NCI-H1417 (cell line): ENCODE measurements around the gene ATF3.

Experiments
- DNase-seq, 3 experiments: peaks; one replicate each; lab custom pipeline; 2025; lab: John Stamatoyannopoulos, UW

ATF3 gene

GRCh38 chr1:212651521-212651920 is 43.0 kb downstream of the ATF3 start:
- DNase-seq = no peak

DNA sequence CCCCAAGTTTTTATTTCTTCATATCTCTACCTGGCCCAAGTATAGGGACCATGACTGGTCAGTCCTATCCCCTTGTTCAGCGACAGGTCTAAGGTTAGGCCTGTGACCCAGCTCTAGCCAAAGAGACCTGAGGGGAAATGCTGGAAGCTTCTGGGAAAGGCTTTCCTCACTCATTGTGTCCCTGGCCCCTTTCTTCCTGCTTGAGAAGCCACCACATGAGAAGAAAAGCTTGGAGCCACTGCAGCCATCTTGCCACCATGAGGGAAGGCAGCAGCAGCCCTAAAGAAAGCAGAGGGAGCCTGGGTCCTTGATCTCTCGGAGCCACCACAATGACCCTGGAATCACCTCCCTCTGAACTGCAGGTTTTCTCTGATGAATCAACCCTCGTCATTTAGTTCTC is 43.4 kb downstream of the ATF3 start:
- no peak for DNase-seq

- no peak for DNase-seq
These were observed 44.0 kb downstream of the ATF3 start for GRCh38 chr1:212652609-212653008.

DNA sequence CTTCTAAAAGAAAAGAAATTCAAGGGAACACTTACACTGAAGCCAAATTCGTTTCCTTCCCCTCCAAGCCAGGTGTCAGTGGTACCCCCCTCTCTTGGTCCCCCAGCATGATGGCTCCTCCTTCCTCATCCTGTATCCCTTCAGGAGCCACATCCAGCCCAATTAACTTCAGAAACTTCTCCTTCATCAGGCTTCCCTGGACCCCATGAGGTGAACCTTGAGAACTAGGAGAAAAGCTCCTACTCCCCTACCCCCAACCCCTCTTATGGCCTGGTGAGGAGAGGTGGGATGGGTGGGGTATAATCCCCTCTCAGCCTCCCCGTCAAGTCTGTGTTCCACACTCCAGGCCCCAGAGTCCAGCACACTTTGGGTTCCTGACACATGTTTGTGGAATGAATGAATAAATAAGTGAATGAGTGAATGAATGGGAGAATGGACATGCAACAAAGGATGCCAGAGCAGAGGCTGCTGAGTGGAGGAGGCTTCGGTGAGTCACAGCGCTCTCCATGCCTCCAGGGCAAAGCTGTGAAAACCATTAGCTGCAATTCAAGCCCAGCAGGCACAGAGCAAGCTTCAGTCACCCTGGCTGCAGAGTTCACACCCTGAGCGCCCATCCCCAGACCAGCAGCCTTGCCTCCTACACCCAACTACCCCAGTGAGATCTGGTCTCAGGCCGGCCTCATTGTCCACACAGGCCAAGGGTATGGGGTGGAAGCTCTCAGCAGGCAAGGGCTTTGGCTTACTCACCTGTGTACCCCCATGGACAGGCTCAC is 47.3 kb downstream of the ATF3 start:
- DNase-seq = peak in 1 of 3 experiments; percentile 17

DNA sequence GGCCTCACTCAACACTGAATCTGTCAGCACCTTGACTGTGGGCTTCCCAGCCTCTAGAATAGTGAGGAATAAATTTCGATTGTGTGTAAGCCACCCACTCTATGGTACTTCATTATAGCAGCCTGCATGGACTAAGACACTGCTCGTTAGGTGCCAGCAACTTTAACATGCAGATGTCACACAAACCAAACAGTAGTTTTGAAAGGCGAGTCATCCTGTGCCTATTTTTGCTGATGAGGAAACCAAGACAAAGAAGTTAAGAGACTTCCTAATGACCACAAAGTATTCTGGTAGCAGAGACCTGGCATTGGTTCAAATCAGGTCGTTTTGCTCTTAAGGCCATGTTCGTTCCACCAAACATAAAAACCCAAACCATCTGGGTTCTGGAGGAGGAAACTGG is 48.2 kb downstream of the ATF3 start:
- DNase-seq = no peak

DNA sequence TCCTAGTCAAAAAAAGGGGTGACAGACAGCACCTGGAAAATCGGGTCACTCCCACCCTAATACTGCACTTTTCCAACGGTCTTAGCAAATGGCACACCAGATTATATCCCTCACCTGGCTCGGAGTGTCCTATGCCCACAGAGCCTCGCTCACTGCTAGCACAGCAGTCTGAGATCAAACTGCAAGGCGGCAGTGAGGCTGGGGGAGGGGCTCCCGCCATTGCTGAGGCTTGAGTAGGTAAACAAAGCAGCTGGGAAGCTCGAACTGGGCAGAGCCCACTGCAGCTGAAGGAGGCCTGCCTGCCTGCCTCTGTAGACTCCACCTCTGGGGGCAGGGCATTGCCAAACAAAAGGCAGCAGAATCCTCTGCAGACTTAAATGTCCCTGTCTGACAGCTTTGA is 49.7 kb downstream of the ATF3 start:
- DNase-seq = peak in 2 of 3 experiments; percentile 12 to 19

DNA sequence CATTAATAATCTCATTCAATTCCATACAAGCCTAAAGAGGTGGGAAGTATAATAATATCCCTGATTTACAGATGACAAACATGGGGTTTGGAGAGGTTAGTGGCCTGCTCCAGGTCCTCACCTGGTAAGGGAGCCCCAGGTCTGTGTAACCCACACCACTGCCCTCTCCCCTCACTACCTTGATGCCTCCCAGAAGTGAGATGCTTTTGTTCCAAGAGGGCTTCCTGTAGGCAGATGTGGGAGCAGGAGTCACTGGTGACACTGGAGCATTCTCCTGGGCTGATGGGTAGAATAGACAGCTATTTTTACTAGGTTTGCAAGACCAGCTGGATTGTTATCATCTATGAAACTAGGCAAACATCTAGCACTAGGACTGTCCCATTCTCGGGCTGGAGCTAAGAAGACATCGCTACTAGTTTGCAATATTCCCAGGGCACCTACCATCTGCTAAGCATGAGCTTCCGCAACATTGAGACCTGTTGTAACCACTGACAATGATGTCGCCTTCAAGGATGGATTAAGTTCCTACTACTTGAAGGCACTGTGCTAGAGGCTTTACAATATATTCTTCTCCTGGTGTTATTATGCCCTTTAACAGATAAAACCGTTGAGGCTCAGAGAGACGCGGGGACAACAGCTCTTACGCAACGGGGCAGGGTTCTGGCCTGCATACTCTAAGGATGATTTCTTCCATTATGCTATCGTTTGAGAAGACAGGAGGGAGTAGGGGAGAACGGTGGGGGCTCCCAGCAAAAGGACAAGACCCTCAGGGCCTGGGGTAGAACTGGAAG is 56.0 kb downstream of the ATF3 start:
- no peak for DNase-seq

GRCh38 chr1:212665241-212666115 is 56.9 kb downstream of the ATF3 start:
- peak in 1 of 3 experiments; percentile 48 for DNase-seq

- DNase-seq = no peak
These were observed 57.7 kb downstream of the ATF3 start for GRCh38 chr1:212666116-212666775.

DNA sequence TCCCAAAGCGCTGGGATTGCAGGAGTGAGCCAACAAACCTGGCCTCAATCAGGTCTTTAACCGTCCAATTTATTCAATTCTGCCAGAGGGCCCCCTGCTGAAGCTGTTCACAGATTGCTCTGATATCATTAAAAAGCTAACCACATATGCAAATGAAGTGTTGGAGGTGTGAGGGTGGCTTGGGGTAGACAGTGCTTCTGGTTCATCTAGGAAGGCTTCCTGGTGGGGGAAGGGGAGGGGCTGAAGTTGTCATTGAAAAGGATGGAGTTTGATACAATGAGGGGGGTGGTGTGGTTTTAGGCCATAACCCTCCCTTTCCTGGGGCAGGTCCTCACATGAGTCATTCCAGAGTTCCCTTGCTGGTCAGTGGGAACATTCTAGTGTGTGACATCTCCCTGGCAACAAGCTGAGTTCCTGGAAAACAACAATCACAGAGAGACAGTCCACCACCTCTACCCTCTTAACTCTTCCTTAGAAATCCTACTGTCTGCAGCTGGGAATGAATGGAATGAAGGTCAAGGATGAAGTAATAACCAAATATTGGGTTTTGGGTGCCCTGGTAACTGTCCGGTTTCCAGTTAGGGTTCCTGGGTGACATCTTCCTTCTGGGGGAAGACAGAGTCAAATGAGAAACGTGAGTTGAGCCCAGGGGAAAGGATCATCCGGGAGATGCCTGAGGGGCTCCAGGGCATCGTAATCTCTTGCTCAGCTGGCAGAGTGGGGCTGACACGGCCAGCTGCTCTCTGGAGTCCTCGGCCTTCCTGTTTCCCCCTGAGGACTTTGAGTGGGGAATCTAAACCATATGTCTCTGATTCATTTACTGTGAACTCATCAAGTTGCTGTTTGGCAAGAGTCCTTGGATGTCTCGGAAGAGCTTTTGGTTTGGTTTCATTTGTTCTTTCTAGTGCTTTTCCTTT is 58.9 kb downstream of the ATF3 start:
- DNase-seq = peak in 1 of 3 experiments; percentile 42

DNA sequence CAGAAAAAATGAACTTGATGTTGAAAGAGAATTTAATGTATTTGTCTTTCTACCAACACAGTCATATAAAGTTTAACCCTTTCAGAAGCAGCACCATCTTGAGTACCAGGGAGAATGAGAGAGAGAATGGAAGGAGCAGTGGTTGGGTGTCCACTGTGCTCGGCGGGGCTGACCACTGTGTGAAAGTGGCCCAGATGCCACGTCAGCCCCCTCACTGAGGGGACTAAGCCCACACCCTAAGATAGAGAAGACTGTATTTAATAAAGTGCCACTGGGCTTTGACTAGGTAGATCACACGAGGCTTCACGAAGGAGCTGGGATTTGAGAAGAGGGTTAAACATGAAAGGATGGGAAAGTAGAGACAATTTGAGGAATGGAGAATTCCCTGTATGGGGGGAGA is 59.9 kb downstream of the ATF3 start:
- DNase-seq = no peak

- peak in 1 of 3 experiments; percentile 32 for DNase-seq
These were observed 60.5 kb downstream of the ATF3 start for GRCh38 chr1:212669102-212669501.

- no peak for DNase-seq
These were observed 61.0 kb downstream of the ATF3 start for GRCh38 chr1:212669600-212669999.

- no peak for DNase-seq
These were observed 61.7 kb downstream of the ATF3 start for GRCh38 chr1:212670301-212670700.
